ENCODE data around the gene ZNF469.

DNA sequence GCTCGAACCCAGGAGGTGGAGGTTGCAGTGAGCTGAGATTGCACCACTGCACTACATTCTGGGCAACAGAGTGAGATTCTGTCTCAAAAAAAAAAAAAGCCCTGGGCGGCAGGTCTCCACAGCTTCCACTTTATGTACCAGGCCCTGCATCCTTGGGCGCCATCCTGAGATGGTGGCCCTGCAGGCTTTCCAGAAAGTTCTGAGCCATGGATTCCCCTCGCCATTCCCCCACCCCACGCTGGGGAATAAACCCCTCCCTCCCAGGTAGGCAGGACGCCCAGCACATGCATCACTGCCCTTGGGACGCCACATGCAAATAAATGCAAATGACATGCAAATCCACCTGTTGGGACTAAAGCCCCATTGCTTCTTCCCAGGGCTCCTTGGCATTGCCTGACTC lies 13.8 kb upstream of the ZNF469 start:
- TF ChIP-seq, protein P1, sequence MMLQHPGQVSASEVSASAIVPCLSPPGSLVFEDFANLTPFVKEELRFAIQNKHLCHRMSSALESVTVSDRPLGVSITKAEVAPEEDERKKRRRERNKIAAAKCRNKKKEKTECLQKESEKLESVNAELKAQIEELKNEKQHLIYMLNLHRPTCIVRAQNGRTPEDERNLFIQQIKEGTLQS (CRISPR knock-in tag; conservative IDR thresholded peaks at IDR 0.05) = no peak
- no peak for TF ChIP-seq CTCF (IDR thresholded peaks at IDR 0.05)
- TF ChIP-seq, protein P2, sequence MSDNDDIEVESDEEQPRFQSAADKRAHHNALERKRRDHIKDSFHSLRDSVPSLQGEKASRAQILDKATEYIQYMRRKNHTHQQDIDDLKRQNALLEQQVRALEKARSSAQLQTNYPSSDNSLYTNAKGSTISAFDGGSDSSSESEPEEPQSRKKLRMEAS (CRISPR knock-in tag; IDR thresholded peaks at IDR 0.05) = no peak
- TF ChIP-seq SMAD3 (CRISPR knock-in tag; IDR thresholded peaks at IDR 0.05; ENCODE audit: borderline replicate concordance) = no peak
- no peak for TF ChIP-seq ATF1 (CRISPR knock-in tag; IDR thresholded peaks at IDR 0.05)
- no peak for TF ChIP-seq ZNF121 (CRISPR knock-in tag; IDR thresholded peaks at IDR 0.05)
- no peak for TF ChIP-seq IRF2 (CRISPR knock-in tag; IDR thresholded peaks at IDR 0.05; ENCODE audit: borderline replicate concordance, low read depth)
- no peak for TF ChIP-seq NFE2L1 (CRISPR knock-in tag; IDR thresholded peaks at IDR 0.05)
- TF ChIP-seq FOXJ3 (CRISPR knock-in tag; IDR thresholded peaks at IDR 0.05; ENCODE audit: borderline replicate concordance) = no peak
- TF ChIP-seq CBFB (CRISPR knock-in tag; IDR thresholded peaks at IDR 0.05; ENCODE audit: low read depth) = no peak
- no peak for TF ChIP-seq TCF7 (CRISPR knock-in tag; IDR thresholded peaks at IDR 0.05; ENCODE audit: low read depth)

Measured in WTC11 (cell line).